ENCODE results near the gene RGS16. TPM values are rescaled to one million over a fixed set of nuclear protein-coding genes. Genes with fewer than 3 reads are reported as not detected.

The RGS16 gene
- total and polyA plus RNA-seq, 4 donors: 0.54 to 2.7 (median 0.83) TPM

GRCh38 chr1:182574156-182574555, 30.0 kb downstream of the RGS16 start:
- Histone ChIP-seq H3K4me1 (ENCODE audit: control insufficient read depth in 4 of 4, insufficient read depth in 4 of 4, low read length in 3 of 4) (peaks cover 0 to 14% (median 11%) of the 10 kb centered on the region in 4 donors), H3K36me3 (ENCODE audit: control insufficient read depth in 4 of 4, insufficient read depth in 3 of 4, low read depth in 1 of 4, low read length in 3 of 4) (peaks cover 0 to 1% (median 0%) of the 10 kb centered on the region in 4 donors), H3K27ac (ENCODE audit: low read depth in 1 of 2, low read length in 2 of 2) (no peak overlapping the region), H3K9ac (ENCODE audit: low read depth in 1 of 2, low read length in 2 of 2) (no peak overlapping the region), H3K4me3 (ENCODE audit: low read depth in 1 of 3, low read length in 3 of 3) (no peak overlapping the region), H3K9me3 (ENCODE audit: control insufficient read depth in 4 of 4, low read length in 3 of 4) (no peaks in the 10 kb centered on the region), H3K27me3 (ENCODE audit: control insufficient read depth in 4 of 4, insufficient read depth in 4 of 4, low read length in 3 of 4) (no peaks in the 10 kb centered on the region)
- TF ChIP-seq RXRA (IDR thresholded peaks at IDR 0.05) (no peak), FOXA2 (IDR thresholded peaks at IDR 0.05) (no peak), RAD21 (IDR thresholded peaks at IDR 0.05) (no peak), NR2F2 (IDR thresholded peaks at IDR 0.05) (no peak), CTCF (IDR thresholded peaks at IDR 0.05; ENCODE audit: low read depth, low read length, missing input control) (no peak), REST (IDR thresholded peaks at IDR 0.05) (no peak), HNF4G (IDR thresholded peaks at IDR 0.05) (no peak), ZBTB33 (IDR thresholded peaks at IDR 0.05) (no peak), ATF3 (IDR thresholded peaks at IDR 0.05) (no peak), EGR1 (IDR thresholded peaks at IDR 0.05; ENCODE audit: low read depth in 2 of 2) (no peak), HNF4A (conservative IDR thresholded peaks at IDR 0.05) (no peak), SP1 (IDR thresholded peaks at IDR 0.05) (no peak), YY1 (IDR thresholded peaks at IDR 0.05) (no peak), JUND (IDR thresholded peaks at IDR 0.05) (no peak), MAX (IDR thresholded peaks at IDR 0.05) (no peak)
- 97% methylated on average over 4 of the region's 4 CpGs for WGBS
- no peak for DNase-seq (ENCODE audit: low spot score)

GRCh38 chr1:182570611-182570970, 33.6 kb downstream of the RGS16 start:
- no peaks in the 10 kb centered on the region for H3K9me3 ChIP-seq (ENCODE audit: control insufficient read depth in 4 of 4, low read length in 3 of 4)
- no peak overlapping the region for H3K27ac ChIP-seq (ENCODE audit: low read depth in 1 of 2, low read length in 2 of 2)
- no peak overlapping the region for H3K9ac ChIP-seq (ENCODE audit: low read depth in 1 of 2, low read length in 2 of 2)
- no peak for TF ChIP-seq FOXA2 (IDR thresholded peaks at IDR 0.05)
- H3K36me3 ChIP-seq (ENCODE audit: control insufficient read depth in 4 of 4, insufficient read depth in 3 of 4, low read depth in 1 of 4, low read length in 3 of 4): no peaks in the 10 kb centered on the region
- H3K4me3 ChIP-seq (ENCODE audit: low read depth in 1 of 3, low read length in 3 of 3): no peak overlapping the region
- no peaks in the 10 kb centered on the region for H3K27me3 ChIP-seq (ENCODE audit: control insufficient read depth in 4 of 4, insufficient read depth in 4 of 4, low read length in 3 of 4)
- peaks cover 0 to 7% (median 6%) of the 10 kb centered on the region in 4 donors for H3K4me1 ChIP-seq (ENCODE audit: control insufficient read depth in 4 of 4, insufficient read depth in 4 of 4, low read length in 3 of 4)
- no peak for DNase-seq (ENCODE audit: low spot score)
- WGBS: 74% methylated on average over 2 of the region's 2 CpGs
